ENCODE data around the gene NKX2-3. TPM values are rescaled to one million over a fixed set of nuclear protein-coding genes. Genes with fewer than 3 reads are reported as not detected.
A peak's percentile ranks its signal among the peaks of the same experiment; 100 is the strongest.

Gene NKX2-3
- total and polyA plus RNA-seq, 4 donors, result not detected

DNA sequence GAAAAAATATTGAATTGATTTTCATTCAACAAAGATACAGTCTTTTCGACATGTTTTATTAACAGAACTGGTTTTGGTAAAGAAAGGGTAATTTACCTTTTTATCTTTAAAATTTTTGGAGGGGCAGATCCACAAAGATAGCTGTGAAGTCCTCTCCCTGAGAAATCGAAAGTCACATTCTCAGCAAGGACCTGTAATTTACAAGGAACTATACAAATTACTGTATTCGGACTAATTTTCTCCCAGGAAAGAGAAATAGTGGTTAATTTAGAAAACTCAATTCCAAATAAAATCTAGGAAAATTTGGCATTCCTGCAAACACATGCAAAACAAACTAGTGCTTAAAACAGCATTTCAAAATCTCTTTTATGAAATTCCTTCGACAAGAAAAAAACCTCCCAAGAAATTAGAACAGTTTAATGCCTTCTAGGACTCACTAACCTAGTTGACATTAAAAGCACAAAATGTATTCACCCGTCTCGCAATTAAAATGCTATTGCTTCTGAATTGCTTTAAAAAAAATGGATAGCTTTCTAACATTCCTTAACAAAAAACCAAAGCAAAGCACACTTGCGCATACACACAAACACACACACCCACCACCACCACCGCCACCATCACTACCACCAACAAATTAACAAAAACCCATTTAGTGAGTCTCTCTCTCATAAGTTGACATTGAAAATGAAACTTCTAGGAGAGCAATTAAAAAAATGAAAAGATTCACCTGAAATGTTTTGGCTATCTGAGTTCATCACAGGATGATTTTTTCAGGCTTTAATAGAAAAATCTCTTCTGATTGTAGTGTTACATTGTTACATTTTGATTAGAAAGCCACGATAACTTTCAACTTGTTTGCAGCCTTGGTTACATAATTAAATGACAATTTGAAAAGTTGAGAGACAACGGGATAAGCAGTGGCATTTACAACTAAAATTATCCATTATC, 4.0 kb upstream of the NKX2-3 start:
- TF ChIP-seq, protein P1, sequence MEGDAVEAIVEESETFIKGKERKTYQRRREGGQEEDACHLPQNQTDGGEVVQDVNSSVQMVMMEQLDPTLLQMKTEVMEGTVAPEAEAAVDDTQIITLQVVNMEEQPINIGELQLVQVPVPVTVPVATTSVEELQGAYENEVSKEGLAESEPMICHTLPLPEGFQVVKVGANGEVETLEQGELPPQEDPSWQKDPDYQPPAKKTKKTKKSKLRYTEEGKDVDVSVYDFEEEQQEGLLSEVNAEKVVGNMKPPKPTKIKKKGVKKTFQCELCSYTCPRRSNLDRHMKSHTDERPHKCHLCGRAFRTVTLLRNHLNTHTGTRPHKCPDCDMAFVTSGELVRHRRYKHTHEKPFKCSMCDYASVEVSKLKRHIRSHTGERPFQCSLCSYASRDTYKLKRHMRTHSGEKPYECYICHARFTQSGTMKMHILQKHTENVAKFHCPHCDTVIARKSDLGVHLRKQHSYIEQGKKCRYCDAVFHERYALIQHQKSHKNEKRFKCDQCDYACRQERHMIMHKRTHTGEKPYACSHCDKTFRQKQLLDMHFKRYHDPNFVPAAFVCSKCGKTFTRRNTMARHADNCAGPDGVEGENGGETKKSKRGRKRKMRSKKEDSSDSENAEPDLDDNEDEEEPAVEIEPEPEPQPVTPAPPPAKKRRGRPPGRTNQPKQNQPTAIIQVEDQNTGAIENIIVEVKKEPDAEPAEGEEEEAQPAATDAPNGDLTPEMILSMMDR (IDR thresholded peaks at IDR 0.05; ENCODE audit: control extremely low read depth, extremely low read depth), result no peak
- no peak overlapping the region for H3K9ac ChIP-seq (ENCODE audit: insufficient read depth in 1 of 2, low read length in 2 of 2)
- 14 to 18% methylated on average over 10 of the region's 10 CpGs for WGBS, 2 donors
- ATAC-seq (ENCODE audit: insufficient read depth, low FRiP score) (no peak), DNase-seq (peak in 1 of 3 donors; percentile 67)
- no peaks in the 10 kb centered on the region for H3K36me3 ChIP-seq (ENCODE audit: control insufficient read depth in 4 of 4, insufficient read depth in 4 of 4, low read length in 4 of 4)
- no peak overlapping the region for H3K27ac ChIP-seq (ENCODE audit: low read depth in 1 of 2, low read length in 1 of 2)
- H3K4me1 ChIP-seq (ENCODE audit: control insufficient read depth in 5 of 5, insufficient read depth in 5 of 5, low read length in 5 of 5), result peaks cover 0 to 17% (median 0%) of the 10 kb centered on the region in 5 donors
- H3K4me3 ChIP-seq, result no peak overlapping the region
- peaks cover 0 to 34% (median 0%) of the 10 kb centered on the region in 4 donors for H3K9me3 ChIP-seq (ENCODE audit: control insufficient read depth in 4 of 4, insufficient read depth in 3 of 4, low read length in 3 of 4)
- peaks cover 37 to 99% (median 98%) of the 10 kb centered on the region in 3 donors for H3K27me3 ChIP-seq (ENCODE audit: control insufficient read depth in 3 of 3, insufficient read depth in 3 of 3, low read length in 2 of 3)

DNA sequence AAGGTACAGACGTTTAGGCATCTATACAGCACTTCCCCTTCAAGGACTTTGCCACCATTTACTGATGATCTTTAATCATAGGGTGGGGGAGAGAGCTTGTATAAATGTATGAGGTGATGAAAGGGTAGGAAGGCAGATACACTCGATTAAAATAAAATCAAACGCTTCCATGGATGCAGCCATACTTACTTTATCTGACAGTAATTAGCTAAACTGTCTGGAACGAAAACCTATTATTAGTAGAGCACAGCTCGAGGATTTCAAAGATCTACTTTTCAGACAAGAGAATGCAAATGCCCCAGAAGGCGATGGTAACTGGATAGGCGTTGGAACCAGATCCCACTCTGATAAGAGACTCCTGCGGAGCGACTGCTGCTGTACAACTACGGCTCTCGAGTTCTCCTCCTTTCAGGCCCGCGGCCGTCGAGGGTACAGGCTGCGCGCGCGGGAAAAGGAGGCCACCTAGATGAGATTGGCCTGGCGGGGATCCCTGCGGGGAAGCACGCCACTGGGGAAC, 3.1 kb upstream of the NKX2-3 start:
- peaks cover 0 to 17% (median 0%) of the 10 kb centered on the region in 5 donors for H3K4me1 ChIP-seq (ENCODE audit: control insufficient read depth in 5 of 5, insufficient read depth in 5 of 5, low read length in 5 of 5)
- peak in 1 of 3 donors; percentile 51 for DNase-seq

DNA sequence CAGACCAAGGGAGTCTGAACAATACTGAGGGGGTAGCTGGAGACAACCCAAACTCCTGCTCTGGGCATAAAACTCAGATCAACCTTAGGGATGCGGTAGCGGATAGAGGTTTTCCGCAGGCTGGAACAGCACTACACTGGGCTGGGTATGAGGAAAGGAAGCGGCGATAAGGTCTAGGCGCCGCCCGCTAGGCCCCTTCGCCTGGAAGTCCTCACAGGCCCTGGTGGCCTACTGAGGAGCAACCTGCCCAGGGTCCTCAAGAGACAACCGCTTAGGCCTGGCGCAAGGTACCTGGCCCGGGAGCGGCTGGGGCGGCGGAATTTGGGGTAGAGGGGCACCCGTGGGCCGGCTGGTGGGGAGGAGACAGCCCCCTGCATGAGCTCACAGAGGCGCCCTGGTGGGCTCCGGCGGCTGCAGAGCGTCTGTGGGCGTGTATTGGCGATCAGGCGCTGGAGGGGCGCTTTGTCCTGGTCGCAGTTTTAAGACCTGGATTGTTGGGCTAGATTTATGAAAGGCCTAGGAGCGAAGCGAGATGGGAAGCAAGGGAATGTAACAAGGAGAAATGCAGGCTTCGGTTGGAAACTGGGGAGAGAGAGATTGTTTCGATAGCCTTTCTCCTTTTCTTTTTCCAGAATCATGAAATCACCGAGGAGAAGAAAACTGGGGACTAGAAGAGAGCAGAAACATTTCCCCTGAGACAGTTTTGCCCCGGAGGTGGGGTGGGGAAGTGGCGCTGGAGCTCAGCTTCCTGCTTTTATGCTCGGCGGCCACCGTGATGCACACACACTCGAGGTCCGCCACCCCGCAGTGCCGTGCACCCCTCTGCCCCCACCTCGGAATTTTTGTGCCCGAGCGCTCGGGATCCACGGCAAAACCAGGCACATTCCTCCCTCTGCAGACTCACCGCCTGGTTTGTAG, 2.4 kb upstream of the NKX2-3 start:
- no peak overlapping the region for H3K4me3 ChIP-seq
- ATAC-seq (ENCODE audit: insufficient read depth, low FRiP score), result no peak
- no peak overlapping the region for H3K9ac ChIP-seq (ENCODE audit: insufficient read depth in 1 of 2, low read length in 2 of 2)
- no peaks in the 10 kb centered on the region for H3K36me3 ChIP-seq (ENCODE audit: control insufficient read depth in 4 of 4, insufficient read depth in 4 of 4, low read length in 4 of 4)
- TF ChIP-seq, protein P1 (IDR thresholded peaks at IDR 0.05; ENCODE audit: control extremely low read depth, extremely low read depth), result no peak
- WGBS, 2 donors, result 4 to 13% methylated on average over 45 to 46 of the region's 46 CpGs
- peaks cover 36 to 96% (median 96%) of the 10 kb centered on the region in 3 donors for H3K27me3 ChIP-seq (ENCODE audit: control insufficient read depth in 3 of 3, insufficient read depth in 3 of 3, low read length in 2 of 3)
- no peak for DNase-seq
- no peak overlapping the region for H3K27ac ChIP-seq (ENCODE audit: low read depth in 1 of 2, low read length in 1 of 2)
- H3K4me1 ChIP-seq (ENCODE audit: control insufficient read depth in 5 of 5, insufficient read depth in 5 of 5, low read length in 5 of 5), result peaks cover 0 to 23% (median 3%) of the 10 kb centered on the region in 5 donors
- peaks cover 0 to 32% (median 0%) of the 10 kb centered on the region in 4 donors for H3K9me3 ChIP-seq (ENCODE audit: control insufficient read depth in 4 of 4, insufficient read depth in 3 of 4, low read length in 3 of 4)

More for the DNA sequence above, 3.1 kb upstream of the NKX2-3 start:
- H3K27me3 ChIP-seq (ENCODE audit: control insufficient read depth in 3 of 3, insufficient read depth in 3 of 3, low read length in 2 of 3), result peaks cover 36 to 99% (median 98%) of the 10 kb centered on the region in 3 donors
- ATAC-seq (ENCODE audit: insufficient read depth, low FRiP score), result no peak
- TF ChIP-seq, protein P1 (IDR thresholded peaks at IDR 0.05; ENCODE audit: control extremely low read depth, extremely low read depth), result no peak
- H3K9me3 ChIP-seq (ENCODE audit: control insufficient read depth in 4 of 4, insufficient read depth in 3 of 4, low read length in 3 of 4), result peaks cover 0 to 32% (median 0%) of the 10 kb centered on the region in 4 donors
- H3K4me3 ChIP-seq, result no peak overlapping the region
- H3K36me3 ChIP-seq (ENCODE audit: control insufficient read depth in 4 of 4, insufficient read depth in 4 of 4, low read length in 4 of 4), result no peaks in the 10 kb centered on the region
- H3K9ac ChIP-seq (ENCODE audit: insufficient read depth in 1 of 2, low read length in 2 of 2), result no peak overlapping the region
- WGBS, 2 donors, result 6 to 18% methylated on average over 21 to 22 of the region's 22 CpGs
- H3K27ac ChIP-seq (ENCODE audit: low read depth in 1 of 2, low read length in 1 of 2), result no peak overlapping the region
